Naive thymus-derived CD4-positive, alpha-beta T cell (primary cell): ENCODE data around the gene PNLIP. TPM values are rescaled to one million over a fixed set of nuclear protein-coding genes. Genes with fewer than 3 reads are reported as not detected.

Experiments used
- ATAC-seq: fragments of 150-1000 bp; cut with Tn5 transposase; 2 replicates; pipeline ENCODE4 v1.10.0; 2021; ENCODE audit warnings: mild to moderate bottlenecking, moderate library complexity
- CTCF ChIA-PET: fragments of 350-600 bp; sonication (Branson Sonifier 250); formaldehyde crosslinking; loops from one replicate; lab custom pipeline; 2021; ENCODE audit warnings: antibody characterized with exemption; lab: Charles Lee
- POLR2A ChIA-PET: fragments of 350-600 bp; sonication (Branson Sonifier 250); formaldehyde crosslinking; loops from one replicate; lab custom pipeline; 2021; ENCODE audit warnings: antibody characterized with exemption, inconsistent platforms; lab: Charles Lee
- DNase-seq, 9 donors: peaks; one replicate each; pipeline versions ENCODE4 v3.0.0 to v3.0.0-alpha.2; 2020 to 2022; ENCODE audit warnings: mixed read lengths in 1 of 9
- H3K27ac ChIP-seq: one replicate; pipeline ENCODE4 v1.7.0; 2013; ENCODE audit warnings: mild to moderate bottlenecking, low read depth, low read length, moderate library complexity
- H3K27me3 ChIP-seq, 2 donors: one replicate each; pipeline ENCODE4 v1.7.0; 2013; ENCODE audit warnings: low read length in 2 of 2, mild to moderate bottlenecking in 2 of 2, moderate library complexity in 2 of 2; ENCODE audit not compliant: control insufficient read depth in 2 of 2, insufficient read depth in 2 of 2
- H3K36me3 ChIP-seq, 3 experiments: 1 replicate in 2 of 3; 2 replicates in 1 of 3; pipeline ENCODE4 v1.7.0; 2013; ENCODE audit warnings: low read length in 3 of 3, mild to moderate bottlenecking in 3 of 3, moderate library complexity in 1 of 3; ENCODE audit not compliant: insufficient read depth in 3 of 3, control insufficient read depth in 2 of 3
- H3K4me1 ChIP-seq, 2 donors: one replicate each; pipeline ENCODE4 v1.7.0; 2013; ENCODE audit warnings: low read length in 2 of 2, mild to moderate bottlenecking in 2 of 2, moderate library complexity in 1 of 2; ENCODE audit not compliant: control insufficient read depth in 2 of 2, insufficient read depth in 2 of 2
- H3K4me3 ChIP-seq: 2 replicates; pipeline ENCODE4 v1.7.0; 2013; ENCODE audit warnings: mild to moderate bottlenecking, low read length
- H3K9me3 ChIP-seq, 3 experiments: 1 replicate in 2 of 3; 2 replicates in 1 of 3; pipeline ENCODE4 v1.7.0; 2013; ENCODE audit warnings: low read length in 3 of 3; ENCODE audit not compliant: control insufficient read depth in 2 of 3
- H3K27ac Mint-ChIP-seq, 9 donors: one replicate each; pipeline ENCODE4 v1.8.0; 2020 to 2022; ENCODE audit warnings: mixed read lengths in 9 of 9, mild to moderate bottlenecking in 8 of 9, moderate library complexity in 5 of 9, inconsistent platforms in 2 of 9
- H3K27me3 Mint-ChIP-seq, 5 donors: one replicate each; pipeline ENCODE4 v1.8.0; 2021 to 2022; ENCODE audit warnings: mixed read lengths in 5 of 5, mild to moderate bottlenecking in 1 of 5
- H3K36me3 Mint-ChIP-seq, 5 donors: one replicate each; pipeline ENCODE4 v1.8.0; 2020 to 2022; ENCODE audit warnings: mixed read lengths in 5 of 5, mild to moderate bottlenecking in 3 of 5, inconsistent platforms in 1 of 5
- H3K4me1 Mint-ChIP-seq, 7 donors: one replicate each; pipeline ENCODE4 v1.8.0; 2020 to 2022; ENCODE audit warnings: mixed read lengths in 7 of 7, mild to moderate bottlenecking in 3 of 7, inconsistent platforms in 1 of 7
- H3K4me3 Mint-ChIP-seq, 10 donors: one replicate each; pipeline ENCODE4 v1.8.0; 2020 to 2022; ENCODE audit warnings: mild to moderate bottlenecking in 10 of 10, mixed read lengths in 10 of 10, moderate library complexity in 6 of 10, inconsistent platforms in 2 of 10
- H3K9me3 Mint-ChIP-seq, 11 donors: one replicate each; pipeline ENCODE4 v1.8.0; 2020 to 2022; ENCODE audit warnings: mixed read lengths in 11 of 11, mild to moderate bottlenecking in 4 of 11, inconsistent platforms in 1 of 11, moderate library complexity in 1 of 11
- intact Hi-C, 2 donors: fragments of 100-400 bp; cut with micrococcal nuclease; formaldehyde crosslinking; loops; one replicate each; pipeline ENCODE4 v1.15.1; 2023
- polyA plus RNA-seq, 2 donors: library from polyadenylated mRNA; unstranded; fragments of 300-500 nt; fragmentation: Illumina TruSeq; gene quantifications; one replicate each; pipeline ENCODE4 v1.2.3, GENCODE V29; 2021
- total RNA-seq, 6 experiments: library from RNA in 5 of 6; stranded (reverse) in 5 of 6; gene quantifications; 1 replicate in 5 of 6; 2 replicates in 1 of 6; pipeline ENCODE4 v1.2.3 and lab custom pipeline; 2021 to 2026

Gene PNLIP
- total and polyA plus RNA-seq, 7 experiments from 2014 or later, result not detected

DNA sequence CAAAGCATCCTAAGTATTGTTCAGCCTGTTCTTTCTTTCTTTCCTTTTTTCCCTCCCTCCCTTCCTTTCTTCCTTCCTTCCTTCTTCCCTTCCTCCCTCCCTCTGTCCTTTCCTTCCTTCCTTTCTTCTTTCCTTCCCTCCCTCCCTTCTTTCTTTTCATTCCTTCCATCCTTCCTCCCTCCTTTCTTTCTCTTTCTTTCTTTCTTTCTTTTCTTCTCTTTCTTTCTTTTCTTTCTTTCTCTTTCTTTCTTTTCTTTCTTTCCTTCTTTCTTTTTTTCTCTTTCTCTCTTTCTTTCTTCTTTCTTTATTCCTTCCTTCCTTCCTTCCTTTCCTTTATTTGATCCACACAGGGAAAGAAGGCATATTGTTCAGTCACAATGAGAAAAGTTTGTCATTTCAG is 21.2 kb downstream of the PNLIP start:
- H3K27ac ChIP-seq, result no peak overlapping the region
- H3K4me1 Mint-ChIP-seq, result no peaks in the 10 kb centered on the region
- H3K36me3 ChIP-seq, result no peaks in the 10 kb centered on the region
- no peak overlapping the region for H3K27ac Mint-ChIP-seq
- ChIA-PET POLR2A (no interaction called here), CTCF (no interaction called here)
- DNase-seq, result no peak
- H3K9me3 ChIP-seq, result no peaks in the 10 kb centered on the region
- intact Hi-C loops, result no loop called here
- no peak overlapping the region for H3K4me3 ChIP-seq
- peaks cover 0 to 6% (median 0%) of the 10 kb centered on the region in 11 donors for H3K9me3 Mint-ChIP-seq
- ATAC-seq, result no peak
- no peaks in the 10 kb centered on the region for H3K4me1 ChIP-seq
- no peaks in the 10 kb centered on the region for H3K36me3 Mint-ChIP-seq
- peaks cover 2 to 22% (median 11%) of the 10 kb centered on the region in 5 donors for H3K27me3 Mint-ChIP-seq
- no peak overlapping the region for H3K4me3 Mint-ChIP-seq
- H3K27me3 ChIP-seq, result no peaks in the 10 kb centered on the region

DNA sequence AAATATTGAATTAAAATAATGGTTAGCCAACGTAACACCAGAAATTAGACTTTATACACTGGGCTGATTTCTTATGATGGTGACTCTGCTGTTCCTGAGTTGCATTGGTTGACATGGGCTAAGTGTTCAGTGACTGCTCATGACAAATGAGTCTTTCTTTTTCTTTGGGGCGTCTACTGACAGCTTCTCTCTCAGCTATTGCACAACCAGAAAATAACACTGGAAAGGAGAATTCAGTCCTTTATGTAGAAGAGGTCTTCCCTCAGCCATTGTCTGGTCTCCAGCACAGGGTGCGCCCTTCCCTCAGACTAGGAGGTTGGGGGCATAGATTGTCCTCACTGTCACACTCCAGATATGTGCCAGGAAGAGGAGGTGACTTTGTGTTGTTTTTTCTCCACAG is 21.6 kb downstream of the PNLIP start:
- H3K36me3 Mint-ChIP-seq, result no peaks in the 10 kb centered on the region
- H3K27me3 Mint-ChIP-seq, result peaks cover 2 to 18% (median 8%) of the 10 kb centered on the region in 5 donors
- Histone ChIP-seq H3K4me3 (no peak overlapping the region), H3K4me1 (no peaks in the 10 kb centered on the region), H3K36me3 (no peaks in the 10 kb centered on the region), H3K27ac (no peak overlapping the region), H3K27me3 (no peaks in the 10 kb centered on the region), H3K9me3 (no peaks in the 10 kb centered on the region)
- intact Hi-C loops, result no loop called here
- no peaks in the 10 kb centered on the region for H3K4me1 Mint-ChIP-seq
- no peak overlapping the region for H3K4me3 Mint-ChIP-seq
- DNase-seq (no peak), ATAC-seq (no peak)
- peaks cover 0 to 6% (median 0%) of the 10 kb centered on the region in 11 donors for H3K9me3 Mint-ChIP-seq
- ChIA-PET CTCF (no interaction called here), POLR2A (no interaction called here)
- H3K27ac Mint-ChIP-seq, result no peak overlapping the region

DNA sequence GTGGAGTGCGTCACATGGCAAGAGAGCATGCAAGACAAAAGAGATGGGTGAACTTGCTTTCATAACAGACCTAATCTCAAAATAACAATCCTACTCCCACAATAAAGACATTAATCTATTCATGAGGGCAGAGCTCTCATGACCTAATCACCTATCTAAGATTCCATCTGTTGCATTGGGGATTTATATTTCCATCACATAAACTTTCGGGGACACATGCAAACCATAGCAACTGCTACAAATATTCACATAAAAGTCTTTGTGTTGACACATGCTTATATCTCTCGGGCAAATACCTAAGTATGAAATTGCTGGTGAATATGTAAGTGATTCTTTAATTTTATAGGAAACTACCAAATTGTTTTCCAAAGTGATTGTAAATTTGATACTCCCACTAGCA is 29.1 kb downstream of the PNLIP start:
- intact Hi-C loops, result no loop called here
- no peaks in the 10 kb centered on the region for H3K36me3 ChIP-seq
- DNase-seq (no peak), ATAC-seq (no peak)
- no peaks in the 10 kb centered on the region for H3K9me3 ChIP-seq
- H3K4me1 ChIP-seq, result no peaks in the 10 kb centered on the region
- peaks cover 0 to 7% (median 0%) of the 10 kb centered on the region in 11 donors for H3K9me3 Mint-ChIP-seq
- H3K27ac Mint-ChIP-seq, result no peak overlapping the region
- no peak overlapping the region for H3K4me3 ChIP-seq
- no peaks in the 10 kb centered on the region for H3K4me1 Mint-ChIP-seq
- H3K36me3 Mint-ChIP-seq, result no peaks in the 10 kb centered on the region
- H3K27me3 Mint-ChIP-seq, result peaks cover 0 to 23% (median 6%) of the 10 kb centered on the region in 5 donors
- no peaks in the 10 kb centered on the region for H3K27me3 ChIP-seq
- CTCF ChIA-PET, result no interaction called here
- POLR2A ChIA-PET, result no interaction called here
- no peak overlapping the region for H3K27ac ChIP-seq
- no peak overlapping the region for H3K4me3 Mint-ChIP-seq

DNA sequence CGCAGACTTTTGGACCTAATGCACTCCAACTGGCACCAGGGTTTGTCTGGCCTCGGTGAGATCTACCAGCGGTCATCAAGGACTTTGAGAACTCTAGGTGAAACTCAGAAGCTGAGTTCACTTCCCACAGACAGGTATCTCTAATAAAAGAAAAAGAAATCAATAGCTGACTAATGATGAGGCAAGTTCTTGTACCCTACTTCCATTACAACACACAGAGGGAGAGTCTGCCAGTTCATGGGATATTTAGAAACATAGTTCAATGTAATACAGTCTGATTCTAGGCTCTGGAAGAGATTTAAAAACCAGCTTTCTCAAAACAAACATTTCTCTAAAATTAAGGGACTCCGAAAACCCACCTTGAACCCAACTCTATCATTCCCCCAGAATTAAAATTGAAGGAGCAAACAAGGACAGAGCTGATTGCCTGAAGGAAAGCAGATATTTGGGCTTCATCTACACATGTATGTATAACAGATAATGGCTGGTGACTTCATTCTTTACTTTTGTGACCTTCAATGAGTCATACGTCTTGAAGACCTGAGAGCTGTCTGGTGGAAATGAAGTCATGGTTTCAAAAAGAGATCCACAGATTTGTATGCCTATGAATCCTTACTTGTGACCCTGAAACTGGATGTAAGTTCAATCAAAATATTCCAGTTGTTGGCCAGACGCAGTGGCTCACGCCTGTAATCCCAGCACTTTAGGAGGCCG is 42.3 kb downstream of the PNLIP start:
- intact Hi-C loops, result no loop called here
- Histone ChIP-seq H3K4me3 (no peak overlapping the region), H3K4me1 (no peaks in the 10 kb centered on the region), H3K27me3 (no peaks in the 10 kb centered on the region), H3K27ac (no peak overlapping the region), H3K36me3 (no peaks in the 10 kb centered on the region), H3K9me3 (no peaks in the 10 kb centered on the region)
- no peak for DNase-seq
- ChIA-PET POLR2A (no interaction called here), CTCF (no interaction called here)
- Mint-ChIP-seq H3K27me3 (peaks cover 0 to 18% (median 6%) of the 10 kb centered on the region in 5 donors), H3K27ac (no peak overlapping the region), H3K4me1 (no peaks in the 10 kb centered on the region), H3K36me3 (no peaks in the 10 kb centered on the region), H3K4me3 (no peak overlapping the region), H3K9me3 (peaks cover 0 to 6% (median 2%) of the 10 kb centered on the region in 11 donors)
- no peak for ATAC-seq

DNA sequence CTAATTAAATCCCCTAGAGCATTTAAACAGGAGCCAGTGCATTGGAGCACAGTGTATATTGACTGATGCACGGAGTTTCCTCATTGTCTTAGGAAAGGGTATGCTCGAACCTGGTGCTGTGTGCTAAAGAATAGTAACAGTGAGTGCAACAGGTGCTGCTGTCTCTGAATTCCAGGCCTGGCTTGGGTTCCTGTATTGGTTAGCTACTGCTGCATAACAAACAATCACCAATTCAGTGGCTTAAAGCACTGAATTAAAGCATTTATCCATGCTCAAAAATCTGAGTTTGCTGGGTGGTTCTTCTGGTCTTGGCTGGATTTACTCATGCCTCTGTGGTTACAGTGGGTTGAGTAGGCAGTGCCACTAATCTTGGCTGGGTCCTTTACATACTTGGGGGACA is 43.3 kb downstream of the PNLIP start:
- no peaks in the 10 kb centered on the region for H3K27me3 ChIP-seq
- Mint-ChIP-seq H3K27ac (no peak overlapping the region), H3K4me1 (no peaks in the 10 kb centered on the region), H3K27me3 (peaks cover 0 to 23% (median 6%) of the 10 kb centered on the region in 5 donors), H3K9me3 (peaks cover 0 to 6% (median 2%) of the 10 kb centered on the region in 11 donors), H3K4me3 (no peak overlapping the region), H3K36me3 (no peaks in the 10 kb centered on the region)
- H3K4me1 ChIP-seq, result no peaks in the 10 kb centered on the region
- intact Hi-C loops, result no loop called here
- CTCF ChIA-PET, result no interaction called here
- H3K36me3 ChIP-seq, result no peaks in the 10 kb centered on the region
- POLR2A ChIA-PET, result no interaction called here
- ATAC-seq (no peak), DNase-seq (no peak)
- no peak overlapping the region for H3K27ac ChIP-seq
- H3K4me3 ChIP-seq, result no peak overlapping the region
- H3K9me3 ChIP-seq, result no peaks in the 10 kb centered on the region

GRCh38 chr10:116589926-116590325 is 44.2 kb downstream of the PNLIP start:
- Histone ChIP-seq H3K9me3 (no peaks in the 10 kb centered on the region), H3K27me3 (no peaks in the 10 kb centered on the region), H3K36me3 (no peaks in the 10 kb centered on the region), H3K4me3 (no peak overlapping the region), H3K4me1 (no peaks in the 10 kb centered on the region), H3K27ac (no peak overlapping the region)
- H3K4me1 Mint-ChIP-seq, result no peaks in the 10 kb centered on the region
- ChIA-PET CTCF (no interaction called here), POLR2A (no interaction called here)
- intact Hi-C loops, result no loop called here
- no peaks in the 10 kb centered on the region for H3K36me3 Mint-ChIP-seq
- H3K4me3 Mint-ChIP-seq, result no peak overlapping the region
- peaks cover 0 to 6% (median 2%) of the 10 kb centered on the region in 11 donors for H3K9me3 Mint-ChIP-seq
- ATAC-seq (no peak), DNase-seq (no peak)
- no peak overlapping the region for H3K27ac Mint-ChIP-seq
- peaks cover 0 to 23% (median 6%) of the 10 kb centered on the region in 5 donors for H3K27me3 Mint-ChIP-seq
